ENCODE data around the gene RPL34. TPM values are rescaled to one million over a fixed set of nuclear protein-coding genes. Genes with fewer than 3 reads are reported as not detected.

Gene RPL34
- total RNA-seq, 1 experiment from 2014 or later = 695 TPM

DNA sequence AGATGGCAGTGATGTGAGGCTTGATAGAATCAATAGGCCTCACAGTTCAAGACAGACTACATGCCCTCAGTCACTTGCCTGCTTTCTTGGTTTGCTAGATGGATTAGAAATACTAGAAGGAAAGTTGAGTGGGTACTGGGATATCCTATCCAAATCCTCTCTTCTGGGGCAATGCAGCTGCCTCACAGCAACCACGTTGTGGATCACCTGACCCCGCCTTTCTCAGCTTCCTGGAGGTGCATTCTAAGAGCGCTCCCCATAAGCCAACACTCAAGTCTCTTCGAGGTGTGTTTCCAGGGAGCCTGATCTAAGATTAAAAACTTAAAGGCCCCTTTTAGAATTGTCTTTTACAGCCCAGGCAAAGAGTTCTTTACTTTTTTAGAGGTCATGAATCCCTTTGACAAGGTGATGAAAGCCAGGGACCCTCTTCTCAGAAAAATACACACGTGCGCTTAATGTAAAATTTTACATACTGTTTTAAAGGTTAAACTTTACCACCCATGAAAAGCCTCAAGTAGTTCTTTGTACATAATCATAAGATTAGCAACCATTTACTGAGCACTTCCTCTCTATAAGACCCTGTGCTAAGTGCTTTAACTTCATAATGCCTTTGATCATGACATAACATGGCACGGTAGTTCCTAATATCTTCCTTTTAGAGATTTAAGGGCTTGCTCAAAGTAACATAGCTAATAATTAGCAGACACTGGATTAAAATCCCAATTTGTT, 840 bp upstream of the RPL34 start:
- Histone ChIP-seq H4K20me1 (ENCODE audit: low read length) (peaks cover 30% of the 10 kb centered on the region), H3K4me3 (ENCODE audit: low read length) (peak overlapping the region; percentile 100), H3K27me3 (ENCODE audit: low read length) (no peaks in the 10 kb centered on the region), H3K79me2 (ENCODE audit: low read length) (peaks cover 42% of the 10 kb centered on the region), H3K9me3 (ENCODE audit: low read length) (no peaks in the 10 kb centered on the region), H2AFZ (ENCODE audit: low read length) (peak overlapping the region; percentile 92), H3K9ac (ENCODE audit: low read length) (no peak overlapping the region), H3K4me2 (ENCODE audit: low read length) (peak overlapping the region; percentile 91), H3K27ac (ENCODE audit: low read length) (no peak overlapping the region), H3K36me3 (ENCODE audit: low read depth, low read length) (peaks cover 31% of the 10 kb centered on the region), H3K4me1 (ENCODE audit: insufficient read depth, low read length) (peaks cover 17% of the 10 kb centered on the region), H3F3A (ENCODE audit: low read length, unreplicated experiment) (no peaks in the 10 kb centered on the region), H3K9me2 (replicated peaks; ENCODE audit: low read length) (no peaks in the 10 kb centered on the region)
- intact Hi-C loops (cut with micrococcal nuclease) = loop anchor here (2.0 kb wide), 1 partner anchor 31 kb away; the partner anchor contains the start of gene OSTC
- ATAC-seq (no peak), DNase-seq (no peak)
- BruUV-seq (replicated peaks) = no TSS peak
- ChIA-PET CTCF (no interaction called here), POLR2A (ENCODE audit: unreplicated experiment) (no interaction called here)
- no peak for TF ChIP-seq EZH2 (IDR thresholded peaks at IDR 0.05; ENCODE audit: low read length, unreplicated experiment)
- TF ChIP-seq, protein P1, sequence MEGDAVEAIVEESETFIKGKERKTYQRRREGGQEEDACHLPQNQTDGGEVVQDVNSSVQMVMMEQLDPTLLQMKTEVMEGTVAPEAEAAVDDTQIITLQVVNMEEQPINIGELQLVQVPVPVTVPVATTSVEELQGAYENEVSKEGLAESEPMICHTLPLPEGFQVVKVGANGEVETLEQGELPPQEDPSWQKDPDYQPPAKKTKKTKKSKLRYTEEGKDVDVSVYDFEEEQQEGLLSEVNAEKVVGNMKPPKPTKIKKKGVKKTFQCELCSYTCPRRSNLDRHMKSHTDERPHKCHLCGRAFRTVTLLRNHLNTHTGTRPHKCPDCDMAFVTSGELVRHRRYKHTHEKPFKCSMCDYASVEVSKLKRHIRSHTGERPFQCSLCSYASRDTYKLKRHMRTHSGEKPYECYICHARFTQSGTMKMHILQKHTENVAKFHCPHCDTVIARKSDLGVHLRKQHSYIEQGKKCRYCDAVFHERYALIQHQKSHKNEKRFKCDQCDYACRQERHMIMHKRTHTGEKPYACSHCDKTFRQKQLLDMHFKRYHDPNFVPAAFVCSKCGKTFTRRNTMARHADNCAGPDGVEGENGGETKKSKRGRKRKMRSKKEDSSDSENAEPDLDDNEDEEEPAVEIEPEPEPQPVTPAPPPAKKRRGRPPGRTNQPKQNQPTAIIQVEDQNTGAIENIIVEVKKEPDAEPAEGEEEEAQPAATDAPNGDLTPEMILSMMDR (conservative IDR thresholded peaks at IDR 0.05; ENCODE audit: low read depth, low read length) = no peak
- TF ChIP-seq EZH2phosphoT487 (IDR thresholded peaks at IDR 0.05; ENCODE audit: borderline replicate concordance, low read length) = no peak

DNA sequence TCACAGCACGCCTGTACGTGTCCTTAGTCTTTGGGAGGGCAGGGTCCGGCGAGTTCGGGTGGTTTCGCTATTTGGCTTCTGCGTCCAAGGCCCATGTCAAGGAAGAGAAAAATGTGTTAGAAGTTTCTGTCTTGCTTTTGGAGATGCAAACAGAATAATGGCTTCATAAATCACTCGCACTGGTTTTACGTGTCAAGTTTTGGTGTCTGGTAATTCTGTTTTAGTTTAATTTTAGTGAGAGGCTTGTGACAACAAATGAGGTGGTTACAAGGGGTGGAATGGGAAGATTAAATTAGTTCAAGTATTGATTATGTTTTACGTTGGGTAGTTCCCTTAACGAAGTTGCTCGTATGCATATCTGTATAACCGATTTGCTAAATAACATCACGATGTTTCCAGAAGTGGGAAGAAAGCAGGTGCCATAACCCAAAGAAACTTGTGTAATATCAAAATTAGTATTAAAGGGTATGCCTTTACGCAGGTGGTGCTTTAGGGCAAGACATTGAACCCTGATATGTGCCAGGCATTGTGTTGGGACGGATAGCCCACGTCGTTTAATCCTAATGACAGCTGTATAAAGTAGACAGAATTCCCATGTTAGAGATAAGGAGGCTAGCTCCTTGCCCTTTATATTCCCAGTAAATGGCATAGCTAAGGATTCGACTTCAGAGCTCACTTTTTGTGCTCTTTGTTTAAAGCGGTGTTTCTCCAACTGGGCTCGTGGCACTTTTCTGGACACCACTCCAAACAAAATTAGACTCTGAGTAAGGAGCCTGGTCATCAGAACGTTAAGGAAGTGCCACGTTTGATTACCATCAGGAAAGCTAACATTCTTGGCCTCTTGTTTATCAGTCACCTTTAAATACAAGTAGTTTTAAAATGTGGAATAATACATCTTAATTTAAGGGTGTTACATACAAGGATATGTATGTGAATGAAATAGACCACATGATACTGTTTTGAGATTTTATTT, 843 bp downstream of the RPL34 start:
- H3K9me2 ChIP-seq (replicated peaks; ENCODE audit: low read length) = no peaks in the 10 kb centered on the region
- peaks cover 46% of the 10 kb centered on the region for H3K36me3 ChIP-seq (ENCODE audit: low read depth, low read length)
- no peaks in the 10 kb centered on the region for H3F3A ChIP-seq (ENCODE audit: low read length, unreplicated experiment)
- ATAC-seq (no peak), DNase-seq (no peak)
- H3K9me3 ChIP-seq (ENCODE audit: low read length) = no peaks in the 10 kb centered on the region
- peak overlapping the region; percentile 92; the same call in 1 of the 2 replicates for H2AFZ ChIP-seq (ENCODE audit: low read length)
- H3K9ac ChIP-seq (ENCODE audit: low read length) = peak overlapping the region; percentile 100
- no peaks in the 10 kb centered on the region for H3K27me3 ChIP-seq (ENCODE audit: low read length)
- H3K79me2 ChIP-seq (ENCODE audit: low read length) = peaks cover 45% of the 10 kb centered on the region
- TF ChIP-seq EZH2 (IDR thresholded peaks at IDR 0.05; ENCODE audit: low read length, unreplicated experiment) = no peak
- TF ChIP-seq, protein P1 (conservative IDR thresholded peaks at IDR 0.05; ENCODE audit: low read depth, low read length) = no peak
- TF ChIP-seq EZH2phosphoT487 (IDR thresholded peaks at IDR 0.05; ENCODE audit: borderline replicate concordance, low read length) = no peak
- ChIA-PET POLR2A (ENCODE audit: unreplicated experiment) (interaction anchor here (0.6 kb wide), 1 partner anchor 22 kb away, joined by 15 read pairs; no protein-coding TSS in a partner anchor), CTCF (no interaction called here)
- H4K20me1 ChIP-seq (ENCODE audit: low read length) = peaks cover 41% of the 10 kb centered on the region
- peak overlapping the region; percentile 91 for H3K4me2 ChIP-seq (ENCODE audit: low read length)
- H3K27ac ChIP-seq (ENCODE audit: low read length) = peak overlapping the region; percentile 43
- peak overlapping the region; percentile 100 for H3K4me3 ChIP-seq (ENCODE audit: low read length)
- H3K4me1 ChIP-seq (ENCODE audit: insufficient read depth, low read length) = peaks cover 17% of the 10 kb centered on the region
- no TSS peak for BruUV-seq (replicated peaks)
- intact Hi-C loops (cut with micrococcal nuclease) = loop anchor here (2.0 kb wide), 1 partner anchor 30 kb away; the partner anchor contains the start of gene OSTC
